Right lobe of liver (tissue), 4 donors: ENCODE measurements around the gene SEPTIN10.

Experiments used
- POLR2A ChIP-seq: fragments of 450-650 bp; IDR thresholded peaks from one replicate; pipeline ENCODE4 v1.6.1; 2017; ENCODE audit warnings: antibody characterized with exemption, mild to moderate bottlenecking
- TF ChIP-seq, protein P1 (sequence below), 4 donors: fragments of 200-600 bp in 3 of 4; fragments of 450-650 bp in 1 of 4; IDR thresholded peaks; one replicate each; pipeline versions ENCODE4 v1.5.1 to v1.8.0; 2016 to 2022; ENCODE audit warnings: antibody characterized with exemption in 4 of 4, mild to moderate bottlenecking in 2 of 4
- donor health status: DM: no; HTN: no; CAD: no.
- donor health status: DM: no; HTN: no; CAD: no.
- donor health status: DM: no; HTN: yes; CAD: no.

DNA sequence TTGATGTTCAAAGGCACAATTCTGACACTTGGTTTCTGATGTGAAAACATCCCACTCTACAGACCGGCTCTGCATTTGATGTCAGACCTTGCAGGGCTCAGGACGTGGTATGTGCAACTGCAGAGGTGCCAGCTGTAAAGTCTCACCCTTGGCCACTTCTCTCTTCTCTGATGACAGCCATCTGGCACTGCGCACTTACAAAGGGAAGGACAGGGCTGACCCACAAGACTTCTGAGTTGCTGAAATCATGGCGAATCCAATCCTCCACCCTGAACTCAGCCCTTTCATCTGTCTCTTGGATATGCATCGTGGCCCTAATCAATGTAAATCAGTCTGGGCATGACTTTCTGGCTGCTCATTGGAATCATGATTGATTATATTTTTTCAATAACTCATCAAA is 82.5 kb downstream of the SEPTIN10 start:
- TF ChIP-seq POLR2A: no peak
- TF ChIP-seq, protein P1, sequence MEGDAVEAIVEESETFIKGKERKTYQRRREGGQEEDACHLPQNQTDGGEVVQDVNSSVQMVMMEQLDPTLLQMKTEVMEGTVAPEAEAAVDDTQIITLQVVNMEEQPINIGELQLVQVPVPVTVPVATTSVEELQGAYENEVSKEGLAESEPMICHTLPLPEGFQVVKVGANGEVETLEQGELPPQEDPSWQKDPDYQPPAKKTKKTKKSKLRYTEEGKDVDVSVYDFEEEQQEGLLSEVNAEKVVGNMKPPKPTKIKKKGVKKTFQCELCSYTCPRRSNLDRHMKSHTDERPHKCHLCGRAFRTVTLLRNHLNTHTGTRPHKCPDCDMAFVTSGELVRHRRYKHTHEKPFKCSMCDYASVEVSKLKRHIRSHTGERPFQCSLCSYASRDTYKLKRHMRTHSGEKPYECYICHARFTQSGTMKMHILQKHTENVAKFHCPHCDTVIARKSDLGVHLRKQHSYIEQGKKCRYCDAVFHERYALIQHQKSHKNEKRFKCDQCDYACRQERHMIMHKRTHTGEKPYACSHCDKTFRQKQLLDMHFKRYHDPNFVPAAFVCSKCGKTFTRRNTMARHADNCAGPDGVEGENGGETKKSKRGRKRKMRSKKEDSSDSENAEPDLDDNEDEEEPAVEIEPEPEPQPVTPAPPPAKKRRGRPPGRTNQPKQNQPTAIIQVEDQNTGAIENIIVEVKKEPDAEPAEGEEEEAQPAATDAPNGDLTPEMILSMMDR (IDR thresholded peaks at IDR 0.05): no peak
